NCI-H187 (cell line): Measurements from ENCODE around the gene COL18A1.

ENCODE experiments used
- DNase-seq, 2 experiments: peaks; one replicate each; lab custom pipeline; 2025; lab: John Stamatoyannopoulos, UW

The COL18A1 gene

GRCh38 chr21:45401916-45402900, 2.8 kb upstream of the COL18A1 start:
- DNase-seq: no peak

- DNase-seq: no peak
Observed at GRCh38 chr21:45403133-45403824, 1.7 kb upstream of the COL18A1 start.

- DNase-seq: no peak
Observed at GRCh38 chr21:45403825-45404729, 888 bp upstream of the COL18A1 start.

GRCh38 chr21:45405271-45405818, 380 bp downstream of the COL18A1 start:
- no peak for DNase-seq

- no peak for DNase-seq
Observed at GRCh38 chr21:45405819-45406762, 1.1 kb downstream of the COL18A1 start.

GRCh38 chr21:45406801-45407628, 2.0 kb downstream of the COL18A1 start:
- DNase-seq: no peak

GRCh38 chr21:45407629-45408247, 2.8 kb downstream of the COL18A1 start:
- DNase-seq: no peak

- no peak for DNase-seq
Observed at GRCh38 chr21:45408271-45408791, 3.4 kb downstream of the COL18A1 start.

DNA sequence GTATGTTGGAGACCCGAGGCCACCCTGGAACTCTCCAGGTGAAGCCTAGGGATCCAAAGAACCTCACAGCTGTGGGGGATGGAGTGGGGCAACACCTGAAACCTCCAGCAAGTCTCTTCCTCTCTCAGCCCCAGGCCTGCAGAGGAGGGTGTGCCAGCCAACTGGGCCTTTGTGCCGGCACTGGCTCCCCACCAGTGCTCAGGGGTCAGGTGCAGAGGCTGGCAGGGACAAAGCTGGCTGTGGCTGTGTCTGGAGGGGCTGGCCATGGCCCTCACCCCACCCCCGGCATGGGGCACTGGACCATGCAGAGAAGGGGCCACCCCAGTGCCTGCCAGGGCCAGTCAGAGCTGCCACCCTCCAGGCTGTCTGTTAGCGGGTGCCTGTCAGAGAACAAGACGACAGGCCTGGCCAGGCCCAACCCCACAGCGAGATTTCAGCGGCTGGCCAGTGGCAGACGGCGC, 3.9 kb downstream of the COL18A1 start:
- DNase-seq: no peak

DNA sequence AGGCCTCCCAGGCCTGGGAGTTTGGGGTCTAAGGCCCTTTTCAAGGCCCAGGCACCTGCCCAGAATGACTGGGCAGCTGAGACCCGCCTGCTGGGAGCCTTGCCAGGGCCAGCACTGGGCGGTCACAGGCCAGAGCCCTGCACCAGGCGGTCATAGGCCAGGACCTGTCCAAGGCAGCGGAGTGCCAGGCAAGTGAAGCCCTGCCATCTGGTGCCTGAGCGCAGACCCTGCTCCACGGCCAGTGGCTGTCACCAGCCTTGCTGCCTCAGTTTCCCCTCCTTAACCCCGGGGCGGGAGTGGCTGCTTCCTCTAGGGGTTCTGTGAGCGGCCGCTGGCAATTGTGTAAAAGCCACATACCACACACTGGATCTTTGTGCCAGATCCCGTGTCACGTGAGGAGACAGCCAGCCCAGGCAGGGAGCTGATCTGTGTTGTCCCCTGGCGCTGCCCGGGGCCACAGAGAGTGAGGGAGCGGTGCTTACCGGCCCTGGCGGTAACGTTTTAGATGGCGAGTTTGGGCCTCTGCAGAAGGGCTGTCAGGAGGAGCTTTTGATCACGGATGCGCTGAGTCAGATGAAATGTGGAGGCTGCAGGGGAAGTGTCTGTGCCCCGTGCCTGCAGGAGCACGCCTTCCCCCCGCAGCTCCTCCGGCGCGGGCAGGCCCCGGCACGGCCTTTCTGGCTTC, 4.6 kb downstream of the COL18A1 start:
- no peak for DNase-seq

DNA sequence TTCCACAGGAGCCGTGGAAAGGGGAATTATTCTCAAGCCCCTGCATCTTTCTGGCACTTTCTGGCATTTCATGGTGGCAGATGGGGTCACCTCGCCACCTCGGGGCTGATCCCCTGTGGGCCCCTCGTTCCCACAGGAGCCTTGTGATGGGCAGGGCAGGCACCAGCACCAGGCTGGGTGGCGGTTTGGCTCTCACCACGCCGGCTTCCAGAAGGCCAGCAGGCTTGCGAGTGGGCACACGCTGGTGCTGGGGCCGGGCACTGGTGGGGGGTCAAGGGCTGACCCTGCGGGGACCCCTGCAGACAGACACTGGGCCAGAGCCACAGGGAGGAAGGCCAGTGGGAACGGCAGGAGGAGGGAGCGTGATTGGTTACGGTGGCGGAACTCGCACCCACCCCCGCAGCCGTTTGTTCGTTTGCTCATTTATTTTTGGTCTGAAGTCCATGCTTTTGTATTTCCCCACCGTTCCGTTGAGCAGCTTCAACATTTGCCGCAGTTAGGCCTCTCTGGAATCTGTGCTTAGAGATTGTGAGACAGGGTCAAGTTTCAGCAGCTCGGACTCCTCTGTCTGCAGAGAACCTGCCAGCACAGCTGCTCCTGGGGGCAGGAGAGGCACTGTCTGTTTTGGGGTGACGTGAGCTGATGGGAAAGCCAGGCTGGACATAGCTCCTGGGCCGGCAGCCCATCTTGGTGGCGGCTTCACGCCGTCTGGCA, 5.3 kb downstream of the COL18A1 start:
- no peak for DNase-seq

GRCh38 chr21:45410865-45411809, 6.2 kb downstream of the COL18A1 start:
- DNase-seq: no peak

- no peak for DNase-seq
Observed at GRCh38 chr21:45411810-45412206, 6.8 kb downstream of the COL18A1 start.

- no peak for DNase-seq
Observed at GRCh38 chr21:45412491-45412890, 7.5 kb downstream of the COL18A1 start.

DNA sequence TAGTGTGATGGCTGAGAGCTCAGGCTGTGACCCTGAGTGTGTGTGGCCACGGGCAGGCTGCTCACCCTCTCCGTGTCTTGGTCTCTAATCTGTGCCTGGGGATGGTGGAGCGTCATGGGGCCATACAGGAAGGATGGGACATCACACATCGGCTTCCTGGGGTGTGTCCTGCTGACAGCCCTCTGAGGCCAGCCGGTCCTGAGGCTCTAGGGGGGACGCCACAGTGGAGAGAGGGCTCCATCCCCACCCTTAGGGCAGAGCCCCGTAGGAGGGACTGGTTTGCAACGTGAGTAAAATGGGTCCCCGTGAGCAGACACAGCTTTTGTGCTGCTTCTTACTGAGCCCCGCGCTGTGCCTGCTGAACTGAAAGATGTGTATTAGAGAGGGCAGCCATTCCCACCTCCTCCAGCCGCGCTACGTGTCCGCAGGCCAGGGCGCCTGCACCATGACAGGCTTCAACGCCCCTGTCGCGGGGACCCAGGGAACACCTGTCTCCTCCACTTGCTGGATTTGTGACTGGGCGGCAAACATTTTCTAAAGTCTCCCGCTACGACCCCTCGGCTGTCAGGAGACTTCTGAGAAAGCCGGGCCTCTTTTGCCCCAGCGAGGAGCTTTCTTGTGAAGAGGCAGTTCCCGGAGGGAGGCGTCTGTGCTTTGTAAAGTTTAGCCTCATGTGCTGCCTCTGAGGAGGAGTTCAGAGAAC, 8.1 kb downstream of the COL18A1 start:
- DNase-seq: no peak

DNA sequence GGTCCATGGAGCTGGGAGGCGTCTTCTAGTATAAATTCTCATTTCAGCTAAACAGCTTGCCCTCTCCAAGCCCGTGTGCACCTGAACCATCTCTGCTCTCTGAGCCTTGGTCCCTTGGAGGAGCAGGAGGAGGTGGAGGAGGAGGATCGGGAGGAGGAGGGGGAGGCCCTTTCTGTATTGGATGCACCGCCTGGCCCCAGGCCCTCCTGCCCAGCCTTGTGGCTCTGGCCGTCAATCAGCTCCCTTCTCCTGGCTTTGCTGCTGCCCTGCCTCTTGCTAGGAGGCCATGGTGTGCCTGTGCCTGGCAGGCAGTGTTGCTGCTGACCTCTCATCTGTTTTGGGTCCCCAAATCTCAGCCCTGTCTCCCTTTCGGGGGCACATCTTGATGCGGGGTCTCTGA, 9.0 kb downstream of the COL18A1 start:
- DNase-seq: no peak
